NB4 (cell line): ENCODE measurements around the gene ALKBH3.

Experiments used
- DNase-seq: peaks from one replicate; pipeline ENCODE4 v3.0.0; 2010; ENCODE audit warnings: low read depth
- H3K4me3 ChIP-seq: one replicate; pipeline ENCODE4 v1.5.1; 2011; ENCODE audit warnings: mild to moderate bottlenecking, low read depth, low read length, moderate library complexity
- MYC ChIP-seq: IDR thresholded peaks from 2 replicates; pipeline ENCODE4 v1.6.1; 2011; ENCODE audit warnings: low read depth, low read length
- POLR2A ChIP-seq: IDR thresholded peaks from 2 replicates; pipeline ENCODE4 v1.6.1; 2011; ENCODE audit warnings: mild to moderate bottlenecking; ENCODE audit not compliant: insufficient read length; ENCODE audit errors: extremely low read depth
- TF ChIP-seq, protein P1 (sequence below): IDR thresholded peaks from 2 replicates; pipeline ENCODE4 v1.6.1; 2011; ENCODE audit warnings: low read depth, low read length
- TF ChIP-seq, protein P2 (sequence below): IDR thresholded peaks from one replicate; pipeline ENCODE4 v1.5.1; 2012; ENCODE audit warnings: low read depth, low read length

The ALKBH3 gene

DNA sequence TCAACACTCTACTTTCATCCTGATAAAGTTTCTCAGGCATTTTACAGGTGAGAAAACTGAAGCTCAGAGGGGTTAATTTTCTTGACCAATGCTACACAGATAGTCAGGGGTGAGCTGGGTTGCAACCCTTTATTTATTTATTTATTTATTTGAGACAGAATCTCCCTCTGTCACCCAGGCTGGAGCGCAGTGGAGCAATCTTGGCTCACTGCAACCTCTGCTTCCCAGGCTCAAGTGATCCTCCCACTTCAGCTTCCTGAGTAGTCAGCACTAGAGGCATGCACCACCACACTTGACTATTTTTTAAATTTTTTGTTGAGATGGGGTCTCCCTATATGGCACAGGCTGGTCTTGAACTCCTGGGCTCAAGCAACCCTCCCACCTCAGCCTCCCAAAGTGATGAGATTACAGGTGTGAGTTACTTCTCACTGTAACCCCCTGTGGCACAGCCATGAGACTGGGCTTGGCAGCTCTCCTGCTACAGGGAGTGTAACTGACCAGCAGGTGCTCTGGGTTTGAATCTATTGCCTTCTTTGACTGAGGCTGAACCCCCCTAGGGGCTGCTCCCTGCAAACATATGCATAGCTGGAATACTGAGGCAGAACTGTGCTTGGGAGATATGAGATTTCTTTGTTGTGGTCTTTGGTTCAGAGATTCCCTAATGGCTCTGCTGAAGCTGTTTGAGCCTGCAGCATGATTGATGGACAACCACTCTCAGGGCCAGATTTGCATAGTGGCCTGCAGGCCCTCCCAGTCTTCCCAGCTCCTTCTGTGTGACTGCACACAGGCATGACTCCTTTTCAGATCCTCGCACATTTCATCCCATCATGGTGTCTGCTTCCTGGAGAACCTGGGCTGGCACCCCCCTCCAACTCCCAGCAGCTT is 68.0 kb downstream of the ALKBH3 start:
- no peak for TF ChIP-seq POLR2A
- TF ChIP-seq MYC = no peak
- TF ChIP-seq, protein P1, sequence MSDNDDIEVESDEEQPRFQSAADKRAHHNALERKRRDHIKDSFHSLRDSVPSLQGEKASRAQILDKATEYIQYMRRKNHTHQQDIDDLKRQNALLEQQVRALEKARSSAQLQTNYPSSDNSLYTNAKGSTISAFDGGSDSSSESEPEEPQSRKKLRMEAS = no peak
- TF ChIP-seq, protein P2, sequence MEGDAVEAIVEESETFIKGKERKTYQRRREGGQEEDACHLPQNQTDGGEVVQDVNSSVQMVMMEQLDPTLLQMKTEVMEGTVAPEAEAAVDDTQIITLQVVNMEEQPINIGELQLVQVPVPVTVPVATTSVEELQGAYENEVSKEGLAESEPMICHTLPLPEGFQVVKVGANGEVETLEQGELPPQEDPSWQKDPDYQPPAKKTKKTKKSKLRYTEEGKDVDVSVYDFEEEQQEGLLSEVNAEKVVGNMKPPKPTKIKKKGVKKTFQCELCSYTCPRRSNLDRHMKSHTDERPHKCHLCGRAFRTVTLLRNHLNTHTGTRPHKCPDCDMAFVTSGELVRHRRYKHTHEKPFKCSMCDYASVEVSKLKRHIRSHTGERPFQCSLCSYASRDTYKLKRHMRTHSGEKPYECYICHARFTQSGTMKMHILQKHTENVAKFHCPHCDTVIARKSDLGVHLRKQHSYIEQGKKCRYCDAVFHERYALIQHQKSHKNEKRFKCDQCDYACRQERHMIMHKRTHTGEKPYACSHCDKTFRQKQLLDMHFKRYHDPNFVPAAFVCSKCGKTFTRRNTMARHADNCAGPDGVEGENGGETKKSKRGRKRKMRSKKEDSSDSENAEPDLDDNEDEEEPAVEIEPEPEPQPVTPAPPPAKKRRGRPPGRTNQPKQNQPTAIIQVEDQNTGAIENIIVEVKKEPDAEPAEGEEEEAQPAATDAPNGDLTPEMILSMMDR = no peak
- no peak for DNase-seq
- H3K4me3 ChIP-seq = no peak overlapping the region

DNA sequence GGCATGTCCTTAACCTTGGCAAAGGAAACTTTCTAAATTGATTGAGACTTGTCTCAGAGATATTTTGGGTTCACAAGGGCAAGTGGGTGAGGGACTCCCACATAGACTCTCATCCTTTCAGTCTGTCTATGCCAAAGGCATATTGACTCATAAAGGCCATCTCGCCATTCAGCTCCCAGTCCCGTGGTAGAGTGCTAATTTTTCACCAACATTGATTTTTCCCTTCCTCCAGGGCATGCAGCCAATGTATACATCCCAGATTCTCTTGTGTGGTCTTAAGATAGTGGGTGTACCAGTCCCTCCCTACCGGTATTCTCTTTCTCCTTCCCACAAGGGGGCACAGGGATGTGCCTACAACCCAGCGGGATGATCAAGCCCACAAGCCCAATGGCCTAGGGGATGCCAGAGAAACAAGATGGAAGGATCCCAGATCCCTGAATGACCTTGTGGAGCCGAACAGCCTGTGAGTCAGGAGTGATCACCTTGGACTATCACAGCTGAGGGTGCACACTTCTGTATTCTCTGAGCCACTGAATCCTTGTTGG is 69.8 kb downstream of the ALKBH3 start:
- no peak for DNase-seq
- TF ChIP-seq POLR2A = no peak
- TF ChIP-seq MYC = no peak
- TF ChIP-seq, protein P1 = no peak
- TF ChIP-seq, protein P2 = no peak
- H3K4me3 ChIP-seq = no peak overlapping the region

- no peak overlapping the region for H3K4me3 ChIP-seq
- DNase-seq = no peak
- no peak for TF ChIP-seq MYC
- TF ChIP-seq POLR2A = no peak
- TF ChIP-seq, protein P1 = no peak
- TF ChIP-seq, protein P2 = no peak
These were observed 70.6 kb downstream of the ALKBH3 start for GRCh38 chr11:43951231-43951630.

DNA sequence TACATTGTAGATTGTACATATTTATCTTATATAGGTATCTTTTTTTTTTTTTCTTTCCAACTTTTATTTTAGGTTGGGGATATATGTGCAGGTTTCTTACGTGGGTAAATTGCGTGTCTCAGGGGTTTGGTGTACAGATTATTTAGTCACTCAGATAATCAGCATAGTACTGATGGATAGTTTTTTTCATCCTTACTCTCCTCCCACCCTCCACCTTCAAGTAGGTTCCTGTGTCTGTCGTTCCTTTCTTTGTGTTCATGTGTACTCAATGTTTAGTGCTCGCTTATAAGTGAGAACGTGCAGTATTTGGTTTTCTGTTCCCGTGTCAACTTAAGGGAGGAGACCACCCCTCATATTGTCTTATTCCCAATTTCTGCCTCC is 71.4 kb downstream of the ALKBH3 start:
- DNase-seq = no peak
- peak overlapping the region; percentile 21 for H3K4me3 ChIP-seq
- TF ChIP-seq, protein P1 = no peak
- TF ChIP-seq MYC = no peak
- TF ChIP-seq, protein P2 = no peak
- no peak for TF ChIP-seq POLR2A

- peak overlapping the region; percentile 21 for H3K4me3 ChIP-seq
- TF ChIP-seq POLR2A = no peak
- no peak for TF ChIP-seq MYC
- no peak for DNase-seq
These were observed 72.0 kb downstream of the ALKBH3 start for GRCh38 chr11:43952401-43953342.
